ENCODE measurements around the gene FAM163A. TPM values are rescaled to one million over a fixed set of nuclear protein-coding genes. Genes with fewer than 3 reads are reported as not detected.

The FAM163A gene
- total RNA-seq, 4 donors from 2014 or later, result under 0.01 to 0.50 (median 0.24) TPM

DNA sequence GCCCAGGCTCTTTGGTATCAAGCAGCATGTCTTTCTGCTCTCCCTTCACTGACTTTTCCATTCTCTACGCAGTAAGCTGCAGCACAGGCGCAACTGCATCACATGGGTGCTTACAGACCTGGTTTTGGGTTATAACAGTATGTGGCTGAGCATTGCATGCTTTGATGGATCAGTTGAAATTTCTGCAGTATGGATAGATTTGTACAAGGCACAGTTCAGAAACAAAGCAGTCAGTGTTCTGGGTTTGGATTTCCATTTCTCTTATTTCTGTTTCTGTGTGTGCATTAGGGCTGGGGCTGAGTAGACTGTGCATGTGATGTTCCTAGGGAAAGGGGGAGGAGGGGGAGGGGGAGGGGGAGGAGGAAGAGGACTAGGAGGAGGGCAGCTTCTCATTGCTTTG, 4.5 kb downstream of the FAM163A start:
- intact Hi-C loops (cut with DNase I), result no loop called here
- Histone ChIP-seq H3K36me3 (no peaks in the 10 kb centered on the region), H3K27me3 (peaks cover 0 to 27% (median 18%) of the 10 kb centered on the region in 4 donors), H3K4me3 (no peak overlapping the region), H3K4me1 (peaks cover 17 to 19% (median 18%) of the 10 kb centered on the region in 4 donors), H3K27ac (replicated peaks in 1 of 4) (no peak overlapping the region), H3K9me3 (no peaks in the 10 kb centered on the region)
- TF ChIP-seq POLR2A (IDR thresholded peaks at IDR 0.05; ENCODE audit: low read depth), result no peak
- TF ChIP-seq, protein P1, sequence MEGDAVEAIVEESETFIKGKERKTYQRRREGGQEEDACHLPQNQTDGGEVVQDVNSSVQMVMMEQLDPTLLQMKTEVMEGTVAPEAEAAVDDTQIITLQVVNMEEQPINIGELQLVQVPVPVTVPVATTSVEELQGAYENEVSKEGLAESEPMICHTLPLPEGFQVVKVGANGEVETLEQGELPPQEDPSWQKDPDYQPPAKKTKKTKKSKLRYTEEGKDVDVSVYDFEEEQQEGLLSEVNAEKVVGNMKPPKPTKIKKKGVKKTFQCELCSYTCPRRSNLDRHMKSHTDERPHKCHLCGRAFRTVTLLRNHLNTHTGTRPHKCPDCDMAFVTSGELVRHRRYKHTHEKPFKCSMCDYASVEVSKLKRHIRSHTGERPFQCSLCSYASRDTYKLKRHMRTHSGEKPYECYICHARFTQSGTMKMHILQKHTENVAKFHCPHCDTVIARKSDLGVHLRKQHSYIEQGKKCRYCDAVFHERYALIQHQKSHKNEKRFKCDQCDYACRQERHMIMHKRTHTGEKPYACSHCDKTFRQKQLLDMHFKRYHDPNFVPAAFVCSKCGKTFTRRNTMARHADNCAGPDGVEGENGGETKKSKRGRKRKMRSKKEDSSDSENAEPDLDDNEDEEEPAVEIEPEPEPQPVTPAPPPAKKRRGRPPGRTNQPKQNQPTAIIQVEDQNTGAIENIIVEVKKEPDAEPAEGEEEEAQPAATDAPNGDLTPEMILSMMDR (IDR thresholded peaks at IDR 0.05), result no peak
- TF ChIP-seq POLR2AphosphoS5 (IDR thresholded peaks at IDR 0.05), result no peak
- no peak for TF ChIP-seq EP300 (IDR thresholded peaks at IDR 0.05)
- 90% methylated on average over 2 of the region's 2 CpGs for WGBS
- DNase-seq (ENCODE audit: extremely low spot score), result no peak

DNA sequence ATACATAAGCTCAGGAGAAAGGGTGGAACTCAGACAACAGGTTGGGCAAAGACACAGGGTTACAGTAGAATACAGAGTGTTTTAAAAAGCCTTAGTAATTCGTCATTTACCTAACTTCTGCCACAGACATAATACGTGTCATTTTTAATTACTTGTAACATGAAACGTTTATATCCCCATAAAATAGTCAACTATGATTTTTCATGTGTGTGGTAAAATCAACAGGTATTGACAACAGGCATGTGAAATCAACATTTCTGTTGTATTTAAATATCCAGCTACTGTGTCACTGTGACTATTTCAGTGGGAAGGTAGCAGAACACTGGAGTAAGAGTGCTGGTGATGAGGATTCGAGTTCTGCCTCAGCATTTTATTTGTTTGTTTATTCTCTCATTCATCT, 5.7 kb downstream of the FAM163A start:
- DNase-seq (ENCODE audit: extremely low spot score), result no peak
- Histone ChIP-seq H3K9me3 (no peaks in the 10 kb centered on the region), H3K4me3 (no peak overlapping the region), H3K27me3 (peaks cover 0 to 16% (median 8%) of the 10 kb centered on the region in 4 donors), H3K4me1 (peaks cover 5 to 8% (median 7%) of the 10 kb centered on the region in 4 donors), H3K36me3 (no peaks in the 10 kb centered on the region), H3K27ac (replicated peaks in 1 of 4) (no peak overlapping the region)
- no peak for TF ChIP-seq POLR2AphosphoS5 (IDR thresholded peaks at IDR 0.05)
- no peak for TF ChIP-seq EP300 (IDR thresholded peaks at IDR 0.05)
- TF ChIP-seq POLR2A (IDR thresholded peaks at IDR 0.05; ENCODE audit: low read depth), result no peak
- TF ChIP-seq, protein P1 (IDR thresholded peaks at IDR 0.05), result no peak
- intact Hi-C loops (cut with DNase I), result no loop called here
- WGBS, result 88% methylated on average over 4 of the region's 4 CpGs

DNA sequence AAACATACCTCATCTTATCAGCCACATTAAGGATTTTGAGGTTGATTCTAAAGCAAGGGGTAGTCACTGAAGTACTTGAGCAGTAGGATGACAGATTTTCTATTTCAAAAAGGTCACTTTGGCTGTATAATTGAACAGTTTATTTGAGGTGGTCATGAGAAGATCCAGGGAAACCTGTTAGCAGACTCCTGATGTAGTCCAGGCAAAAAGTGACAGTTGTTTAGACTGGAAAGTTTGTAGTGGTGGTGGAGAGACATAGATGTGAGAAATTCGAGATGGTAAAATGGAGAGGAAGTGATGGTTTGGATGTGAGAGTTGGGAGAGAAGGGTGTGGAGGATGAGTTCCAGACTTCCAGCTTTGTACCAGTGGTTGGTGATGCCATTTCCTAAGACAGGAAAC, 7.5 kb downstream of the FAM163A start:
- Histone ChIP-seq H3K4me3 (no peak overlapping the region), H3K27me3 (no peaks in the 10 kb centered on the region), H3K27ac (replicated peaks in 1 of 4) (no peak overlapping the region), H3K36me3 (no peaks in the 10 kb centered on the region), H3K9me3 (no peaks in the 10 kb centered on the region), H3K4me1 (peaks cover 0 to 9% (median 3%) of the 10 kb centered on the region in 4 donors)
- 10% methylated on average over 1 of the region's 1 CpG for WGBS
- no peak for DNase-seq (ENCODE audit: extremely low spot score)
- TF ChIP-seq POLR2AphosphoS5 (IDR thresholded peaks at IDR 0.05), result no peak
- intact Hi-C loops (cut with DNase I), result no loop called here

DNA sequence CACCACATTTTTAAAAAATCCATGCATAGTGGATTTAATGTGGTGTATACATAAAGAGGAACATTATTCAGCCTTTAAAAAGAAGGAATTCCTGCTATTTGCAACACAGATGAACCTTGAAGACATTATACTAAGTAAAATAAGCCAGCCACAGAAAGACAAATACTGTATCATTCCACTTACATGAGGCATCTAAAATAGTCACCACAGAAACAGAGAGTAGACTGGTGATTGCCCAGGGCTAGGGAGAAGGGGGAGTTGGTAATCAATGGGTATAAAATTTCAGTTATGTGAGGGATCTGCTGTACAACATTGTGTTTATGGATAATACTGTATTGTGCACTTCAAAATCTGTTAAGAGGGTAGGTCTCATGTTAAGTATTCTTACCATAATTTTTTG, 10.0 kb downstream of the FAM163A start:
- DNase-seq (ENCODE audit: extremely low spot score), result no peak
- TF ChIP-seq POLR2AphosphoS5 (IDR thresholded peaks at IDR 0.05), result no peak
- TF ChIP-seq, protein P1 (IDR thresholded peaks at IDR 0.05), result no peak
- TF ChIP-seq EP300 (IDR thresholded peaks at IDR 0.05), result no peak
- TF ChIP-seq POLR2A (IDR thresholded peaks at IDR 0.05; ENCODE audit: low read depth), result no peak
- Histone ChIP-seq H3K9me3 (no peaks in the 10 kb centered on the region), H3K36me3 (no peaks in the 10 kb centered on the region), H3K27ac (replicated peaks in 1 of 4) (no peak overlapping the region), H3K4me3 (no peak overlapping the region), H3K27me3 (no peaks in the 10 kb centered on the region), H3K4me1 (peaks cover 0 to 9% (median 3%) of the 10 kb centered on the region in 4 donors)
- intact Hi-C loops (cut with DNase I), result no loop called here

DNA sequence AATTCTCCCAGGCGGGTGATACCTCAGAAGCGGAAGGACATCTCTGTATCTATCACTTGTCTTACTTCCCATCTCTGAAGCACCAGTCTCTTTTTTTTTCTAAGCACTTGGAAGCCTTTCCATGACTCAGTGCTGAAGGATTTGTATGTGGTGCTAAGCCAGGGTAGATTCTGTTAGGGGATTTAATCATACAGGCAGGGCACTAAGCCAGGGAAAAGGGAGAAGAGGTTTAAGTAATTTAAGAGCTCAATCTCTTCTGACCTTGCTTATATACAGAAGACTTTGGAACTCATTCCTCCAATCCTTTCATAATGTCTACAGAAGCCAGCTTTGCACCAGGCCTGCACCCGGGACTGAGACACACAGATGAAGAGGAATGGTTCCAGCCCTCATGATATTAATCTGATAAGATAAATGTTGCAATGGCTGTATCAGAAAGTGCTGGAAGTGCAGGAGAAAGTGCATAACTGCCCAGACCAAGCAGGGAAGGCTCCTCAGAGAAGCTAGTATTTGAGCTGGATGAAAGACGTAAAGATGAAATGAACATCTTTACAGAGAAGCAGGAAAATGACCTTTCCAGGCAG, 11.0 kb downstream of the FAM163A start:
- Histone ChIP-seq H3K36me3 (no peaks in the 10 kb centered on the region), H3K4me1 (peaks cover 0 to 9% (median 3%) of the 10 kb centered on the region in 4 donors), H3K27me3 (no peaks in the 10 kb centered on the region), H3K9me3 (no peaks in the 10 kb centered on the region), H3K27ac (replicated peaks in 1 of 4) (no peak overlapping the region), H3K4me3 (no peak overlapping the region)
- no peak for DNase-seq (ENCODE audit: extremely low spot score)
- intact Hi-C loops (cut with DNase I), result no loop called here
- WGBS, result 45% methylated on average over 4 of the region's 4 CpGs
- TF ChIP-seq EP300 (IDR thresholded peaks at IDR 0.05) (no peak), POLR2A (IDR thresholded peaks at IDR 0.05; ENCODE audit: low read depth) (no peak), POLR2AphosphoS5 (IDR thresholded peaks at IDR 0.05) (no peak)
- TF ChIP-seq, protein P1 (IDR thresholded peaks at IDR 0.05), result no peak
